HepG2 (cell line): ENCODE measurements around the gene MED9. TPM values are rescaled to one million over a fixed set of nuclear protein-coding genes. Genes with fewer than 3 reads are reported as not detected.

Source experiments
- ADNP ChIP-seq: sonication (generic); formaldehyde crosslinking; IDR thresholded peaks from 2 replicates; pipeline ENCODE4 v1.4.0; 2020; ENCODE audit warnings: missing genetic modification reagents
- DMAP1 ChIP-seq: IDR thresholded peaks from 2 replicates; pipeline ENCODE4 v1.6.1; 2016
- HDAC2 ChIP-seq: sonication (generic); formaldehyde crosslinking; IDR thresholded peaks from 2 replicates; pipeline ENCODE4 v1.4.0; 2020; ENCODE audit warnings: missing genetic modification reagents
- LCORL ChIP-seq, 2 experiments: fragments of 450-650 bp in 1 of 2; sonication (generic) in 1 of 2; formaldehyde crosslinking in 1 of 2; IDR thresholded peaks; 2 replicates each; pipeline versions ENCODE4 v1.5.0 to v1.6.1; 2017 to 2020; ENCODE audit warnings: antibody characterized with exemption in 1 of 2, missing genetic modification reagents in 1 of 2
- MAFF ChIP-seq: IDR thresholded peaks from 2 replicates; pipeline ENCODE4 v1.6.1; 2011; ENCODE audit warnings: low read depth, low read length, improper control_type of control experiment
- REPIN1 ChIP-seq: sonication (generic); formaldehyde crosslinking; IDR thresholded peaks from 2 replicates; pipeline ENCODE4 v1.8.0; 2022; ENCODE audit warnings: missing genetic modification reagents, low read depth, mild to moderate bottlenecking, borderline replicate concordance
- TOPORS ChIP-seq: sonication (generic); formaldehyde crosslinking; IDR thresholded peaks from 2 replicates; pipeline ENCODE4 v1.8.0; 2023; ENCODE audit warnings: mild to moderate bottlenecking, missing genetic modification reagents
- ZBTB3 ChIP-seq: sonication (generic); formaldehyde crosslinking; IDR thresholded peaks from 2 replicates; pipeline ENCODE4 v1.4.0; 2020; ENCODE audit warnings: low read depth, mild to moderate bottlenecking, moderate library complexity, missing genetic modification reagents, borderline replicate concordance
- ZFX ChIP-seq: sonication (generic); formaldehyde crosslinking; IDR thresholded peaks from 2 replicates; pipeline ENCODE4 v1.4.0; 2020; ENCODE audit warnings: mild to moderate bottlenecking, low read depth, missing genetic modification reagents, moderate library complexity
- ZNF501 ChIP-seq: sonication (generic); formaldehyde crosslinking; IDR thresholded peaks from 2 replicates; pipeline ENCODE4 v1.5.1; 2020; ENCODE audit warnings: mild to moderate bottlenecking, moderate library complexity, missing genetic modification reagents
- ZNF670 ChIP-seq: sonication (generic); formaldehyde crosslinking; IDR thresholded peaks from 2 replicates; pipeline ENCODE4 v1.8.0; 2022; ENCODE audit warnings: mild to moderate bottlenecking, missing genetic modification reagents, borderline replicate concordance
- polyA plus RNA-seq, 8 experiments: library from polyadenylated mRNA; depleted of rRNA in 3 of 8; stranded (reverse) in 7 of 8; unstranded in 1 of 8; fragments of >200 nt; fragmentation: Illumina TruSeq in 4 of 8; extraction: Trizol in 4 of 8; gene quantifications; 2 replicates each; pipeline versions ENCODE4 v1.2.1 to v1.2.3, GENCODE V29; 2011 to 2016; ENCODE audit warnings: low read depth in 4 of 8, missing spikeins in 1 of 8, mixed read lengths in 1 of 8; ENCODE audit not compliant: insufficient read depth in 1 of 8
- total RNA-seq, 5 experiments: library from RNA; depleted of rRNA; stranded (reverse); fragments of >200 nt; fragmentation: Illumina TruSeq; extraction: Trizol; gene quantifications; 2 replicates each; pipeline ENCODE4 v1.2.3, GENCODE V29; 2016; ENCODE audit warnings: low read depth in 1 of 5
- TF ChIP-seq, protein P1 (sequence below): IDR thresholded peaks from 2 replicates; pipeline ENCODE4 v1.6.1; 2016; ENCODE audit warnings: missing genetic modification reagents, missing compliant biosample characterization

MED9 gene
- total and polyA plus RNA-seq, 2 of the 13 experiments (the other 11 are each of a cell fraction or from before 2014, with no cell fraction given) = 11.9 to 15.1 TPM

GRCh38 chr17:17440010-17440843 lies 36.6 kb upstream of the MED9 start (continued):
- TF ChIP-seq ZNF501 (CRISPR knock-in tag) (0 out of 2 replicates have a peak, but pooled peaks have one; percentile 30), ZNF670 (CRISPR knock-in tag) (peak; percentile 43; the same call in 1 of the 2 replicates), ADNP (no peak), HDAC2 (peak; percentile 31; the same call in 1 of the 2 replicates), DMAP1 (CRISPR knock-in tag) (peak; percentile 37; the same call in 1 of the 2 replicates), MAFF (no peak), LCORL (IDR thresholded peaks at IDR 0.05) (no peak), LCORL (CRISPR knock-in tag; IDR thresholded peaks at IDR 0.05) (peak; percentile 26; the same call in 1 of the 2 replicates), ZFX (CRISPR knock-in tag) (0 out of 2 replicates have a peak, but pooled peaks have one; percentile 34), REPIN1 (CRISPR knock-in tag) (0 out of 2 replicates have a peak, but pooled peaks have one; percentile 38), ZBTB3 (CRISPR knock-in tag) (no peak), TOPORS (CRISPR knock-in tag) (no peak)
- TF ChIP-seq, protein P1, sequence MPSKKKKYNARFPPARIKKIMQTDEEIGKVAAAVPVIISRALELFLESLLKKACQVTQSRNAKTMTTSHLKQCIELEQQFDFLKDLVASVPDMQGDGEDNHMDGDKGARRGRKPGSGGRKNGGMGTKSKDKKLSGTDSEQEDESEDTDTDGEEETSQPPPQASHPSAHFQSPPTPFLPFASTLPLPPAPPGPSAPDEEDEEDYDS (CRISPR knock-in tag) = 0 out of 2 replicates have a peak, but pooled peaks have one; percentile 25
